K562 (cell line): ENCODE results near the gene CEBPE. TPM values are rescaled to one million over a fixed set of nuclear protein-coding genes. Genes with fewer than 3 reads are reported as not detected.

Source experiments
- BRF1 ChIP-seq: IDR thresholded peaks from 3 replicates; pipeline ENCODE4 v1.6.1; 2011; ENCODE audit warnings: borderline replicate concordance, mild to moderate bottlenecking; ENCODE audit not compliant: insufficient read length; ENCODE audit errors: extremely low read depth
- EWSR1 ChIP-seq: fragments of 450-650 bp; IDR thresholded peaks from 2 replicates; pipeline ENCODE4 v1.6.1; 2018; ENCODE audit warnings: borderline replicate concordance, mild to moderate bottlenecking, low read depth, moderate library complexity; ENCODE audit not compliant: partially characterized antibody
- GATAD2B ChIP-seq: fragments of 450-650 bp; IDR thresholded peaks from 2 replicates; pipeline ENCODE4 v1.6.1; 2017; ENCODE audit warnings: mild to moderate bottlenecking, borderline replicate concordance
- HOXB6 ChIP-seq: fragments of 250-450 bp; sonication (Bioruptor Pico); IDR thresholded peaks from 2 replicates; pipeline ENCODE4 v1.5.1; 2022; ENCODE audit warnings: mild to moderate bottlenecking, borderline replicate concordance
- MEF2D ChIP-seq: conservative IDR thresholded peaks from 2 replicates; pipeline ENCODE4 v1.6.1; 2016; ENCODE audit warnings: low read depth, missing genetic modification characterization, missing compliant biosample characterization
- MTA1 ChIP-seq: fragments of 450-650 bp; IDR thresholded peaks from 2 replicates; pipeline ENCODE4 v1.6.1; 2017; ENCODE audit warnings: borderline replicate concordance
- NELFE ChIP-seq: IDR thresholded peaks from 2 replicates; pipeline ENCODE4 v1.6.1; 2011; ENCODE audit warnings: mild to moderate bottlenecking; ENCODE audit not compliant: insufficient read depth, insufficient read length
- RFX7 ChIP-seq: fragments of 250-450 bp; sonication (Bioruptor Pico); IDR thresholded peaks from 2 replicates; pipeline ENCODE4 v1.5.1; 2021; ENCODE audit warnings: mild to moderate bottlenecking
- SMARCE1 ChIP-seq: fragments of 450-650 bp; IDR thresholded peaks from 2 replicates; pipeline ENCODE4 v1.7.1; 2016; ENCODE audit warnings: mild to moderate bottlenecking
- SP2 ChIP-seq: IDR thresholded peaks from 2 replicates; pipeline ENCODE4 v1.6.1; 2011; ENCODE audit warnings: mild to moderate bottlenecking, low read depth, low read length, moderate library complexity; ENCODE audit not compliant: poor library complexity, severe bottlenecking; ENCODE audit errors: extremely low read depth
- ZBTB1 ChIP-seq: sonication (generic); formaldehyde crosslinking; IDR thresholded peaks from 2 replicates; pipeline ENCODE4 v1.8.1; 2023; ENCODE audit warnings: missing genetic modification reagents, low read depth, mild to moderate bottlenecking, borderline replicate concordance
- ZNF253 ChIP-seq: fragments of 250-450 bp; sonication (Bioruptor Pico); conservative IDR thresholded peaks from 2 replicates; pipeline ENCODE4 v1.6.1; 2021; ENCODE audit warnings: mild to moderate bottlenecking
- ZNF79 ChIP-seq: fragments of 250-450 bp; sonication (Bioruptor Pico); IDR thresholded peaks from 2 replicates; pipeline ENCODE4 v1.4.0; 2020; ENCODE audit warnings: low read depth, mild to moderate bottlenecking, moderate library complexity
- polyA plus RNA-seq, 8 experiments: library from polyadenylated mRNA; depleted of rRNA in 4 of 8; stranded (reverse) in 5 of 8; unstranded in 3 of 8; fragments of >200 nt; fragmentation: Nextera tagmentation in 2 of 8; fragmentation: Illumina TruSeq in 1 of 8; extraction: Ambion mirVana in 2 of 8; extraction: Trizol in 1 of 8; gene quantifications; 2 replicates each; pipeline versions ENCODE4 v1.2.1 to v1.2.3, GENCODE V29; 2011 to 2014; ENCODE audit warnings: inconsistent platforms in 1 of 8, missing spikeins in 1 of 8
- total RNA-seq, 7 experiments: library from RNA; depleted of rRNA in 6 of 7; stranded (reverse); fragments of >200 nt in 6 of 7; fragmentation: Illumina TruSeq in 2 of 7; extraction: Trizol in 2 of 7; gene quantifications; 2 replicates each; pipeline versions ENCODE4 v1.2.1 to v1.2.3, GENCODE V29; 2011 to 2021; ENCODE audit warnings: low replicate concordance in 1 of 7
- TF ChIP-seq, protein P1 (sequence below): fragments of 250-450 bp; sonication (Bioruptor Pico); IDR thresholded peaks from 2 replicates; pipeline ENCODE4 v1.4.0; 2020; ENCODE audit warnings: mild to moderate bottlenecking, moderate library complexity, borderline replicate concordance
- TF ChIP-seq, protein P2 (sequence below): fragments of 450-650 bp; IDR thresholded peaks from 2 replicates; pipeline ENCODE4 v1.6.1; 2014; ENCODE audit warnings: low read depth, mild to moderate bottlenecking, moderate library complexity, borderline replicate concordance
- TF ChIP-seq, protein P3 (sequence below): fragments of 250-450 bp; sonication (Bioruptor Pico); IDR thresholded peaks from 2 replicates; pipeline ENCODE4 v1.4.0; 2020
- TF ChIP-seq, protein P4 (sequence below): fragments of 250-450 bp; sonication (Bioruptor Pico); IDR thresholded peaks from 2 replicates; pipeline ENCODE4 v1.4.0; 2020; ENCODE audit warnings: borderline replicate concordance
- TF ChIP-seq, protein P5 (sequence below): fragments of 450-650 bp; formaldehyde crosslinking; IDR thresholded peaks from 2 replicates; pipeline ENCODE4 v1.4.0; 2022; ENCODE audit warnings: missing genetic modification characterization

The CEBPE gene
- total and polyA plus RNA-seq, 9 of the 15 experiments (the other 6 are each of a cell fraction or from before 2014, with no cell fraction given), result 0.09 to 0.15 (median 0.13) TPM; not detected in 6

DNA sequence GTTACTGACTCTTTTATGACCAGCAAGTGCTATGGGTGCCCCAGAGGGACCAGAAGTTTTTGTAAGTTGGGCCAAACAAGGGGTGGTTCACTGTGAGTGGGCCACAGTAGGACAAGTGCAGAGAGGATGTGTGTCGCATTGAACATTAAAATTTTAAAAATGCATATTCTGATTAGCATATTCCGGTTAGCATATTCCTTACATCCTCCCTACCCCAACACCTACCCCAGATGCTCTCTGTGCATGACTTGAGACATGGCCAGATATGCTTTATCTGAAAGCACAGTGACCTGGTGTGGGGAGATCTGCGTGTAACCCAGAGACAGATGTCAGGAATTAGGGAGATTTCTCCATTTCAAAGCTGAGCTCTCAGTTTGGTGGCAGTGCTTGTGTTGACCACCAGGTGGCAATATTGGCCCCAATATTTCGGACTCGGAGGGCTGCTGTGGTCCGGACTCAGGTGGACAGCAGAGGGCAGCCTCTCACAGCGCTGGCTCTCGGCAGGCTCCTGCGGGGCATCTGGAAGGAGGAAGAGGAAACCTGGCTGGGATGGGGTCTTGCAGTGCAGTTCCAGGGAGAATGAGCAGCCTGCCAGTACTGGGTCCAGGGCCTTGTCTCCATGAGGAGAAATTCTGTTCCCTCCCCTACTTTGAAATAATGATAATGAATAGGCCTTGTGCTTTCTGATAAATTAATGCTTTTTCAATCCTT lies 1.6 kb upstream of the CEBPE start (continued):
- TF ChIP-seq, protein P1, sequence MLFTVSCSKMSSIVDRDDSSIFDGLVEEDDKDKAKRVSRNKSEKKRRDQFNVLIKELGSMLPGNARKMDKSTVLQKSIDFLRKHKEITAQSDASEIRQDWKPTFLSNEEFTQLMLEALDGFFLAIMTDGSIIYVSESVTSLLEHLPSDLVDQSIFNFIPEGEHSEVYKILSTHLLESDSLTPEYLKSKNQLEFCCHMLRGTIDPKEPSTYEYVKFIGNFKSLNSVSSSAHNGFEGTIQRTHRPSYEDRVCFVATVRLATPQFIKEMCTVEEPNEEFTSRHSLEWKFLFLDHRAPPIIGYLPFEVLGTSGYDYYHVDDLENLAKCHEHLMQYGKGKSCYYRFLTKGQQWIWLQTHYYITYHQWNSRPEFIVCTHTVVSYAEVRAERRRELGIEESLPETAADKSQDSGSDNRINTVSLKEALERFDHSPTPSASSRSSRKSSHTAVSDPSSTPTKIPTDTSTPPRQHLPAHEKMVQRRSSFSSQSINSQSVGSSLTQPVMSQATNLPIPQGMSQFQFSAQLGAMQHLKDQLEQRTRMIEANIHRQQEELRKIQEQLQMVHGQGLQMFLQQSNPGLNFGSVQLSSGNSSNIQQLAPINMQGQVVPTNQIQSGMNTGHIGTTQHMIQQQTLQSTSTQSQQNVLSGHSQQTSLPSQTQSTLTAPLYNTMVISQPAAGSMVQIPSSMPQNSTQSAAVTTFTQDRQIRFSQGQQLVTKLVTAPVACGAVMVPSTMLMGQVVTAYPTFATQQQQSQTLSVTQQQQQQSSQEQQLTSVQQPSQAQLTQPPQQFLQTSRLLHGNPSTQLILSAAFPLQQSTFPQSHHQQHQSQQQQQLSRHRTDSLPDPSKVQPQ (CRISPR knock-in tag), result no peak
- TF ChIP-seq HOXB6 (CRISPR knock-in tag), result no peak
- TF ChIP-seq, protein P2, sequence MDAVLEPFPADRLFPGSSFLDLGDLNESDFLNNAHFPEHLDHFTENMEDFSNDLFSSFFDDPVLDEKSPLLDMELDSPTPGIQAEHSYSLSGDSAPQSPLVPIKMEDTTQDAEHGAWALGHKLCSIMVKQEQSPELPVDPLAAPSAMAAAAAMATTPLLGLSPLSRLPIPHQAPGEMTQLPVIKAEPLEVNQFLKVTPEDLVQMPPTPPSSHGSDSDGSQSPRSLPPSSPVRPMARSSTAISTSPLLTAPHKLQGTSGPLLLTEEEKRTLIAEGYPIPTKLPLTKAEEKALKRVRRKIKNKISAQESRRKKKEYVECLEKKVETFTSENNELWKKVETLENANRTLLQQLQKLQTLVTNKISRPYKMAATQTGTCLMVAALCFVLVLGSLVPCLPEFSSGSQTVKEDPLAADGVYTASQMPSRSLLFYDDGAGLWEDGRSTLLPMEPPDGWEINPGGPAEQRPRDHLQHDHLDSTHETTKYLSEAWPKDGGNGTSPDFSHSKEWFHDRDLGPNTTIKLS, result no peak
- no peak for TF ChIP-seq ZBTB1 (CRISPR knock-in tag)
- TF ChIP-seq, protein P3, sequence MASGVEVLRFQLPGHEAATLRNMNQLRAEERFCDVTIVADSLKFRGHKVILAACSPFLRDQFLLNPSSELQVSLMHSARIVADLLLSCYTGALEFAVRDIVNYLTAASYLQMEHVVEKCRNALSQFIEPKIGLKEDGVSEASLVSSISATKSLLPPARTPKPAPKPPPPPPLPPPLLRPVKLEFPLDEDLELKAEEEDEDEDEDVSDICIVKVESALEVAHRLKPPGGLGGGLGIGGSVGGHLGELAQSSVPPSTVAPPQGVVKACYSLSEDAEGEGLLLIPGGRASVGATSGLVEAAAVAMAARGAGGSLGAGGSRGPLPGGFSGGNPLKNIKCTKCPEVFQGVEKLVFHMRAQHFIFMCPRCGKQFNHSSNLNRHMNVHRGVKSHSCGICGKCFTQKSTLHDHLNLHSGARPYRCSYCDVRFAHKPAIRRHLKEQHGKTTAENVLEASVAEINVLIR, result no peak
- TF ChIP-seq NELFE, result no peak
- peak; percentile 67; the same call in 1 of the 2 replicates for TF ChIP-seq GATAD2B
- TF ChIP-seq ZNF79 (CRISPR knock-in tag), result no peak
- TF ChIP-seq EWSR1, result no peak
- TF ChIP-seq, protein P4, sequence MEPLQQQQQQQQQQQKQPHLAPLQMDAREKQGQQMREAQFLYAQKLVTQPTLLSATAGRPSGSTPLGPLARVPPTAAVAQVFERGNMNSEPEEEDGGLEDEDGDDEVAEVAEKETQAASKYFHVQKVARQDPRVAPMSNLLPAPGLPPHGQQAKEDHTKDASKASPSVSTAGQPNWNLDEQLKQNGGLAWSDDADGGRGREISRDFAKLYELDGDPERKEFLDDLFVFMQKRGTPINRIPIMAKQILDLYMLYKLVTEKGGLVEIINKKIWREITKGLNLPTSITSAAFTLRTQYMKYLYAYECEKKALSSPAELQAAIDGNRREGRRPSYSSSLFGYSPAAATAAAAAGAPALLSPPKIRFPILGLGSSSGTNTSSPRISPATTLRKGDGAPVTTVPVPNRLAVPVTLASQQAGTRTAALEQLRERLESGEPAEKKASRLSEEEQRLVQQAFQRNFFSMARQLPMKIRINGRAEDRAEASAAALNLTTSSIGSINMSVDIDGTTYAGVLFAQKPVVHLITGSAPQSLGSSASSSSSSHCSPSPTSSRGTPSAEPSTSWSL, result no peak
- TF ChIP-seq, protein P5, sequence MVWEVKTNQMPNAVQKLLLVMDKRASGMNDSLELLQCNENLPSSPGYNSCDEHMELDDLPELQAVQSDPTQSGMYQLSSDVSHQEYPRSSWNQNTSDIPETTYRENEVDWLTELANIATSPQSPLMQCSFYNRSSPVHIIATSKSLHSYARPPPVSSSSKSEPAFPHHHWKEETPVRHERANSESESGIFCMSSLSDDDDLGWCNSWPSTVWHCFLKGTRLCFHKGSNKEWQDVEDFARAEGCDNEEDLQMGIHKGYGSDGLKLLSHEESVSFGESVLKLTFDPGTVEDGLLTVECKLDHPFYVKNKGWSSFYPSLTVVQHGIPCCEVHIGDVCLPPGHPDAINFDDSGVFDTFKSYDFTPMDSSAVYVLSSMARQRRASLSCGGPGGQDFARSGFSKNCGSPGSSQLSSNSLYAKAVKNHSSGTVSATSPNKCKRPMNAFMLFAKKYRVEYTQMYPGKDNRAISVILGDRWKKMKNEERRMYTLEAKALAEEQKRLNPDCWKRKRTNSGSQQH (CRISPR knock-in tag), result no peak
- TF ChIP-seq MEF2D (tag), result no peak
- TF ChIP-seq SMARCE1, result no peak
- TF ChIP-seq ZNF253 (CRISPR knock-in tag), result no peak
- no peak for TF ChIP-seq MTA1
- no peak for TF ChIP-seq SP2
- no peak for TF ChIP-seq RFX7
- TF ChIP-seq BRF1, result no peak
